Measurements from ENCODE around the gene OR51B5.
"Not testable (repeated sequence)": the region's sequence is repeated elsewhere in the genome, so short reads cannot be mapped to it uniquely, and the experiment has no call there.

The OR51B5 gene

GRCh38 chr11:5324197-5324596 lies 19.1 kb downstream of the OR51B5 start, which contains the start of gene OR51B2:
Gene OR51B2 (minus strand): TSS chr11:5324297. CDS start chr11:5324297, 0 bp downstream.
- no peak for DNase-seq

- DNase-seq: no peak
Measured at GRCh38 chr11:5317292-5317691, 26.0 kb downstream of the OR51B5 start.

DNA sequence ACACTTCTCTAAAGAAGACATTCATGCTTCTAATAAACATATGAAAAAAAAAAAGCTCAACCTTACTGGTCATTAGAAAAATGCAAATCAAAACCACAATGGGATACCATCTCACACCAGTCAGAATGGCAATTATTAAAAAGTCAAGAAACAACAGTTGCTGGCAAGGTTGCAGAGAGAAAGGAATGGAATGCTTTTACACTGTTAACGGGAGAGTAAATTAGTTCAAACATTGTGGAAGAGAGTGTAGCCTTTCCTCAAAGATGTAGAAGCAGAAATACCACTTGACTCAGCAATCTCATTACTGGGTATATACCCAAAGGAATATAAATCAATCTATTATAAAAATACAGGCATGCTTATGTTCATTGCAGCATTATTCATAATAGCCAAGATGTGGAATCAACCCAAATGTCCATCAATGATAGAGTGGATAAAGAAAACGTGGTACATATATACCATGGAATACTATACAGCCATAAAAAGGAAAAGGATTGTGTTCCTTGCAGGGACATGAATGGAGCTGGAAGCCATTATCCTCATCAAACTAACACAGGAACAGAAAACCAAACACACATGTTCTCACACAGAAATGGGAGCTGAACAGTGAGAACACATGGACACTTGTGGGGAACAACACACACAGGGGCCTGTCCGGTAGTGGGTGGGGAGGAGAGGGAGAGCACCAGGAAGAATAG lies 29.8 kb downstream of the OR51B5 start:
- DNase-seq: not testable (repeated sequence)

DNA sequence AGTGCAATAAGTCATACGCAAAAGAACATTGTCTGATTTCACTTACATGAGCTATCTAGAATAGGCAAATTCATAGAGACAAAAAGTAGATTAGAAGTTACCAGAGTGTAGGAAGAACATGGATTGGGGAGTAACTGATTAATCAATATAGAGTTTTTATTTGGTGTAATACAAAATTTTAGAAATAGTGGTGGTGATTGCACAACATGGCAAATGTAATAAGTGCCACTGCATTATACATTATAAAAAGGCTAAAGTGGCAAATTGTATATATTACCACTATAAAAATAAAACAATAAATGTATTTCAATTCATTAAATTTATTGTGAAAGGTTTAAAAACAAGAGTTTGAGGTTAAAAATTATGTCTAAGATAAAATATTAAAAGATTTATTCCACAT lies 32.9 kb downstream of the OR51B5 start:
- DNase-seq: no peak

GRCh38 chr11:5307256-5308019 lies 35.9 kb downstream of the OR51B5 start:
- DNase-seq: no peak

DNA sequence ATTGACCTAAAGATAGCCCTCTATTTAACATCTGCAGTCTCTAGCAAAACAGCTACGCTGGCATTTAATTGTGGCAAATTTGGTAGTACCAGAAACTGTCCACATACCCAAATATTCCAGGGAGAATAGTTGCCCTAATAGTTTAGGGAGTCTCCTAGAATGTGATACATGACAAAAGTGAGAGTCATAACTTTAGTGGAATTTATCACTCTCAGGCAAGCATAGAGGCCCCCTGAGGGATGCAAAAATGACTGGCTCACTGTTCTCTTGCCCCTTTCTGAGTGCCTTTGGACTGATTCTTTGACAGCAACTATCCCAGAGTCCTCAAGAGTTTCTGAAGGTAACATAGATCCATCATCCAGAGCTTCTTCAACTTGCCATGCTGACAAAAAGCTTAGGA lies 39.3 kb downstream of the OR51B5 start:
- DNase-seq: no peak

GRCh38 chr11:5303626-5304025 lies 39.7 kb downstream of the OR51B5 start:
- no peak for DNase-seq

DNA sequence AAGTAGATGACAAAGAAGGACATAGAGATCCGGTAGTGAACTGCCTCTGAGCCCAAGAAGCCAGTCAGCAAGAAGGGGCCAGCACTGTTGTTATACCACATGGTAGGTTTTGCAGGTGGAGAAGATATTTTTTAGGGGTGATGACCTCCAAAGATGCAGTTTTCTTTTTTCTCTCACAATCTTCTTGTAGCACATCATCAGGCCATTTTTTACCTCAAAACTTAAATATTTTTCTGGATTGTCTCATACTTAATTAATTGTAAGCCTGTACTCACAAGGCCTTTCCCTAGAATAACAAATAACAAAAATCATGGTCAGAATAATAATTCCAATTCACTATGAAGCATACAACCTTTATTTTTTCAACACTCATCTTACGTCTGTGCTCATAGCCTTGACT lies 41.5 kb downstream of the OR51B5 start, which contains the start of gene OR51B4:
OR51B4 (minus strand) TSS at position 101 of the 400 bp plus-strand sequence; CDS start at position 101, 0 bp downstream.
- DNase-seq: no peak

DNA sequence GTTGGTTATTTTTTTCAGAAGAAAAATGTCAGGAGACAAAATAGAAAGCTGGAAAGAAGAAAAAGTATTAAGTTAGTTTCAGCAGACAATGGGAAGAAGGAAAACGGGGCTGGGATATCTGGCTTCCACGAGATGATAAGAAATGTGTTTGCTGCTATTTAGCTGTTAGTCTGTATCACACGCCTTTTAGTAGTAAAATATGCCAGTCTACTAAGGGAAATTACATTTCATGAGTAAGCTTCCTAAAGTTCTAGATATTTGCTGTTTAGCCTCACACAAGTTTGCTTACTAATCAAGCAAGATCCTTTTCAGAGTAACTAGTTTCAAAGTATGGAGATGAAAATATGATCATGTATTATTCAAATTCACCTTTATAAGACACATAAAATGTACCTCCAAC lies 43.1 kb downstream of the OR51B5 start:
- DNase-seq: no peak

- DNase-seq: no peak
Measured at GRCh38 chr11:5298451-5298850, 44.9 kb downstream of the OR51B5 start.

DNA sequence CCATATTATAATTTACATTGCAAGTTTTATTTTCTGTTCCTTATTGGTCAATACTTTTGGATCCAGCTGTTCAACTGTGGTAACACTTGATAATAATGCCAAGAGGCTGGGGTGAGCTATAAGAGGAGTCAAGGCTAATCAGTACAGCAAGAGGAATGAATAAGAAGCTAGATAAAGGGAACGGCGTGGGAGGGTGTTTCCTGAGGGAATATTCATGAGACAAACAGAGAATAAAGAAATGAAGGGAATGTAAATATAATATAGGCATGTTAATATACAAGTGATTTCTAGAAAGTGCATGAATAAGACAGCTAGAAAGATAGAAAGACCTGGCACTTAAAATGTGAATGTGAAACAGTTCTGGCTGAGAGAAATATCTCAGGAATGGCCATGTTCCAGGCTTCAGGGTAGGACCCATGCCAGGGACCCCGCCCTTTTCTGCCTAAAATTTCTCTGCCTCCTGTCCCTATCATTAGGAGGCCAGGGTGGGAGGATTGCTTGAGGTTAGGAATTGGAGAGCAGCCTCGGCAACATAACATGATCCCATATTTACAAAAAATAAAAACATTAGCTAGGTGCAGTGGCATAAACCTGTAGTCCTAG lies 45.5 kb downstream of the OR51B5 start:
- no peak for DNase-seq

DNA sequence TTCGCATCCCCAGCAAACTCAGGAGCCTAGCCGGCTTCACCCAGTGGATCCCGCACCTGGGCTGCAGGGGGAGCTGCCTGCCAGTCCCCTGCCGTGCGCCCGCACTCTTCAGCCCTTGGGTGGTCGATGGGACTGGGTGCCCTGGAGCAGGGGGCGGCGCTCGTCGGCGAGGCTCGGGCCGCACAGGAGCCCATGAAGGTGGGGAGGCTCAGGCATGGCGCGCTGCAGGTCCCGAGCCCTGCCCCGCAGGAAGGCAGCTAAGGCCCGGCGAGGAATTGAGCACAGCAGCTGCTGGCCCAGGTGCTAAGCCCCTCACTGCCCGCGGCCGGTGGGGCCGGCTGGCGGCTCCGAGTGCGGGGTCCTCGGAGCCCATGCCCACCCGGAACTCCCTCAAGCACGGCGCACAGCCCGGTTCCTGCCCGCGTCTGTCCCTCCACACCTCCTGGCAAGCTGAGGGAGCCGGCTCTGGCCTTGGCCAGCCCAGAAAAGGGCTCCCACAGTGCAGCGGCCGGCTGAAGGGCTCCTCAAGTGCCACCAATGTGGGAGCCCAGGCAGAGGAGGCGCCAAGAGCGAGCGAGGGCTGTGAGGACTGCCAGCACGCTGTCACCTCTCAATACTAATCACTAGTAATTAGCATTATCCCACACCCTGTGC lies 48.9 kb downstream of the OR51B5 start:
- DNase-seq: not testable (repeated sequence)

GRCh38 chr11:5293028-5293427 lies 50.3 kb downstream of the OR51B5 start:
- no peak for DNase-seq
